ENCODE data around the gene ZNF692.
"Not testable (repeated sequence)": the region's sequence is repeated elsewhere in the genome, so short reads cannot be mapped to it uniquely, and the experiment has no call there.

GRCh38 chr1:248889914-248890243 lies 31.0 kb upstream of the ZNF692 start:
- TF ChIP-seq CTCF (IDR thresholded peaks at IDR 0.05; ENCODE audit: extremely low read depth in 1 of 2, insufficient read depth in 1 of 2, low read depth in 1 of 2, low read length in 2 of 2); POLR2AphosphoS5 (IDR thresholded peaks at IDR 0.05; ENCODE audit: insufficient read depth, low read depth, low read length); POLR2A (IDR thresholded peaks at IDR 0.05; ENCODE audit: low read depth, low read length); JUN (IDR thresholded peaks at IDR 0.05; ENCODE audit: borderline replicate concordance, insufficient read depth, insufficient read length, low read depth); MYC (IDR thresholded peaks at IDR 0.05; ENCODE audit: low read depth, low read length); EZH2 (IDR thresholded peaks at IDR 0.05; ENCODE audit: borderline replicate concordance, low read depth, low read length, severe bottlenecking): not testable (repeated sequence)
- TF ChIP-seq, protein P1, sequence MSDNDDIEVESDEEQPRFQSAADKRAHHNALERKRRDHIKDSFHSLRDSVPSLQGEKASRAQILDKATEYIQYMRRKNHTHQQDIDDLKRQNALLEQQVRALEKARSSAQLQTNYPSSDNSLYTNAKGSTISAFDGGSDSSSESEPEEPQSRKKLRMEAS (IDR thresholded peaks at IDR 0.05; ENCODE audit: insufficient read depth, insufficient read length), result not testable (repeated sequence)
